OCI-LY1 (cell line): ENCODE data around the gene MTHFD1L.

Experiments used
- H2AFZ ChIP-seq: fragments of 200-600 bp; sonication (generic), shearing (Covaris generic); 2 replicates; pipeline ENCODE4 v1.6.0; 2014; ENCODE audit warnings: antibody characterized with exemption, mild to moderate bottlenecking, low read length
- H3F3A ChIP-seq: fragments of 200-600 bp; sonication (generic), shearing (Covaris generic); 2 replicates; pipeline ENCODE4 v1.6.0; 2014; ENCODE audit warnings: mild to moderate bottlenecking, antibody characterized with exemption, low read length, moderate library complexity; ENCODE audit not compliant: insufficient read depth
- H3K27ac ChIP-seq: fragments of 200-600 bp; sonication (generic); 2 replicates; pipeline ENCODE4 v1.5.1; 2014; ENCODE audit warnings: low read length, mixed run types, mild to moderate bottlenecking, low read depth; ENCODE audit not compliant: poor library complexity, severe bottlenecking
- H3K27me3 ChIP-seq: fragments of 200-600 bp; sonication (generic); 2 replicates; pipeline ENCODE4 v1.6.0; 2014; ENCODE audit warnings: antibody characterized with exemption, mild to moderate bottlenecking, low read length, moderate library complexity; ENCODE audit not compliant: insufficient read depth
- H3K36me3 ChIP-seq: fragments of 200-600 bp; sonication (generic); 2 replicates; pipeline ENCODE4 v1.6.1; 2014; ENCODE audit warnings: mild to moderate bottlenecking, antibody characterized with exemption, low read length, moderate library complexity, mixed read lengths; ENCODE audit not compliant: insufficient read depth
- H3K4me1 ChIP-seq: fragments of 200-600 bp; sonication (generic); 2 replicates; pipeline ENCODE4 v1.5.1; 2014; ENCODE audit warnings: mild to moderate bottlenecking, low read length, moderate library complexity; ENCODE audit not compliant: insufficient read depth, severe bottlenecking
- H3K4me2 ChIP-seq: fragments of 200-600 bp; sonication (generic), shearing (Covaris generic); 2 replicates; pipeline ENCODE4 v1.6.1; 2014; ENCODE audit warnings: low read length
- H3K4me3 ChIP-seq: fragments of 200-600 bp; sonication (generic); 2 replicates; pipeline ENCODE4 v1.5.1; 2014; ENCODE audit warnings: low read length, low read depth, mild to moderate bottlenecking, mixed read lengths; ENCODE audit not compliant: poor library complexity, severe bottlenecking
- H3K79me2 ChIP-seq: fragments of 200-600 bp; shearing (Covaris generic); 2 replicates; pipeline ENCODE4 v1.6.1; 2016; ENCODE audit warnings: mixed run types, low read length, mixed read lengths; ENCODE audit not compliant: insufficient read depth
- H3K9ac ChIP-seq: fragments of 200-600 bp; sonication (generic), shearing (Covaris generic); 2 replicates; pipeline ENCODE4 v1.6.1; 2014; ENCODE audit warnings: mild to moderate bottlenecking, low read length, mixed read lengths
- H3K9me2 ChIP-seq: fragments of 200-600 bp; sonication (generic), shearing (Covaris generic); 2 replicates; pipeline ENCODE4 v1.6.1; 2014; ENCODE audit warnings: low read depth, mild to moderate bottlenecking, low read length, mixed read lengths
- H3K9me3 ChIP-seq: fragments of 200-600 bp; shearing (Covaris generic); 2 replicates; pipeline ENCODE4 v1.6.1; 2014; ENCODE audit warnings: low read length, mixed read lengths
- H4K20me1 ChIP-seq: fragments of 200-600 bp; sonication (generic), shearing (Covaris generic); 2 replicates; pipeline ENCODE4 v1.6.0; 2016; ENCODE audit warnings: mild to moderate bottlenecking, low read length; ENCODE audit not compliant: insufficient read depth
- CTCF ChIP-seq: fragments of 200-600 bp; sonication (generic), shearing (Covaris generic); IDR thresholded peaks from 2 replicates; pipeline ENCODE4 v1.5.1; 2017; ENCODE audit warnings: mild to moderate bottlenecking, antibody characterized with exemption, low read length, moderate library complexity, mixed read lengths
- EZH2 ChIP-seq: fragments of 200-600 bp; sonication (generic), shearing (Covaris generic); IDR thresholded peaks from 2 replicates; pipeline ENCODE4 v1.8.0; 2017; ENCODE audit warnings: borderline replicate concordance, mixed run types, mild to moderate bottlenecking, antibody characterized with exemption, low read length, moderate library complexity, mixed read lengths

Gene MTHFD1L

GRCh38 chr6:150830439-150831165 is 34.9 kb upstream of the MTHFD1L start:
- H2AFZ ChIP-seq, result no peak overlapping the region
- no peak overlapping the region for H3K9ac ChIP-seq
- H3K9me3 ChIP-seq, result no peaks in the 10 kb centered on the region

GRCh38 chr6:150831577-150831976 is 33.9 kb upstream of the MTHFD1L start:
- no peak for TF ChIP-seq EZH2
- TF ChIP-seq CTCF, result no peak
- H3K9me2 ChIP-seq, result no peaks in the 10 kb centered on the region
- no peak overlapping the region for H3K4me3 ChIP-seq
- no peaks in the 10 kb centered on the region for H3K79me2 ChIP-seq
- no peaks in the 10 kb centered on the region for H4K20me1 ChIP-seq
- H2AFZ ChIP-seq, result no peak overlapping the region
- no peaks in the 10 kb centered on the region for H3K4me1 ChIP-seq
- no peaks in the 10 kb centered on the region for H3F3A ChIP-seq
- H3K4me2 ChIP-seq, result no peak overlapping the region
- H3K27ac ChIP-seq, result no peak overlapping the region
- H3K27me3 ChIP-seq, result no peaks in the 10 kb centered on the region
- H3K36me3 ChIP-seq, result peaks cover 92% of the 10 kb centered on the region
- no peak overlapping the region for H3K9ac ChIP-seq
- H3K9me3 ChIP-seq, result no peaks in the 10 kb centered on the region

More at GRCh38 chr6:150830439-150831165, 34.9 kb upstream of the MTHFD1L start:
- Histone ChIP-seq H3K27ac (no peak overlapping the region), H3K79me2 (no peaks in the 10 kb centered on the region), H3K36me3 (peaks cover 87% of the 10 kb centered on the region), H3K4me3 (no peak overlapping the region), H3K27me3 (no peaks in the 10 kb centered on the region), H3K4me1 (no peaks in the 10 kb centered on the region), H3F3A (no peaks in the 10 kb centered on the region), H3K9me2 (no peaks in the 10 kb centered on the region), H4K20me1 (no peaks in the 10 kb centered on the region), H3K4me2 (no peak overlapping the region)
- TF ChIP-seq EZH2 (no peak), CTCF (no peak)

GRCh38 chr6:150835620-150836019 is 29.9 kb upstream of the MTHFD1L start:
- peaks cover 100% of the 10 kb centered on the region for H3K36me3 ChIP-seq
- H3K4me2 ChIP-seq, result no peak overlapping the region
- H3K27ac ChIP-seq, result no peak overlapping the region
- no peaks in the 10 kb centered on the region for H3K79me2 ChIP-seq
- H4K20me1 ChIP-seq, result no peaks in the 10 kb centered on the region
- no peaks in the 10 kb centered on the region for H3K4me1 ChIP-seq
- H3F3A ChIP-seq, result no peaks in the 10 kb centered on the region
- H3K9me3 ChIP-seq, result no peaks in the 10 kb centered on the region
- H2AFZ ChIP-seq, result no peak overlapping the region
- H3K27me3 ChIP-seq, result no peaks in the 10 kb centered on the region
- no peak overlapping the region for H3K9ac ChIP-seq
- TF ChIP-seq EZH2 (no peak), CTCF (no peak)
- H3K9me2 ChIP-seq, result no peaks in the 10 kb centered on the region
- no peak overlapping the region for H3K4me3 ChIP-seq
